Muscle layer of colon (tissue), 2 donors: Measurements from ENCODE around the gene DUSP16.

Source experiments
- H3K27ac ChIP-seq: one replicate; pipeline ENCODE4 v1.7.0; 2013; ENCODE audit warnings: low read depth, mild to moderate bottlenecking, low read length, moderate library complexity
- H3K27me3 ChIP-seq, 2 donors: one replicate each; pipeline ENCODE4 v1.7.0; 2013; ENCODE audit warnings: low read length in 2 of 2, mild to moderate bottlenecking in 2 of 2; ENCODE audit not compliant: insufficient read depth in 2 of 2, control insufficient read depth in 1 of 2
- H3K36me3 ChIP-seq: one replicate; pipeline ENCODE4 v1.7.0; 2013; ENCODE audit warnings: mild to moderate bottlenecking, low read length; ENCODE audit not compliant: insufficient read depth
- H3K4me1 ChIP-seq: one replicate; pipeline ENCODE4 v1.7.0; 2013; ENCODE audit warnings: mild to moderate bottlenecking, low read length; ENCODE audit not compliant: insufficient read depth
- H3K4me3 ChIP-seq, 2 donors: one replicate each; pipeline ENCODE4 v1.7.0; 2013; ENCODE audit warnings: low read length in 2 of 2, low read depth in 1 of 2, mild to moderate bottlenecking in 1 of 2, moderate library complexity in 1 of 2
- H3K9ac ChIP-seq: one replicate; pipeline ENCODE4 v1.7.0; 2013; ENCODE audit warnings: low read length
- H3K9me3 ChIP-seq: one replicate; pipeline ENCODE4 v1.7.0; 2013; ENCODE audit warnings: mild to moderate bottlenecking, low read length
- donor health status: abdominal sarcoma.
- donor health status: Adenocarcinoma of cecum.

DUSP16 gene

GRCh38 chr12:12513416-12514006 lies 49.2 kb downstream of the DUSP16 start:
- Histone ChIP-seq H3K9ac (no peak overlapping the region), H3K4me3 (no peak overlapping the region), H3K27me3 (no peaks in the 10 kb centered on the region), H3K4me1 (peaks cover 7% of the 10 kb centered on the region), H3K9me3 (no peaks in the 10 kb centered on the region), H3K27ac (no peak overlapping the region), H3K36me3 (no peaks in the 10 kb centered on the region)

DNA sequence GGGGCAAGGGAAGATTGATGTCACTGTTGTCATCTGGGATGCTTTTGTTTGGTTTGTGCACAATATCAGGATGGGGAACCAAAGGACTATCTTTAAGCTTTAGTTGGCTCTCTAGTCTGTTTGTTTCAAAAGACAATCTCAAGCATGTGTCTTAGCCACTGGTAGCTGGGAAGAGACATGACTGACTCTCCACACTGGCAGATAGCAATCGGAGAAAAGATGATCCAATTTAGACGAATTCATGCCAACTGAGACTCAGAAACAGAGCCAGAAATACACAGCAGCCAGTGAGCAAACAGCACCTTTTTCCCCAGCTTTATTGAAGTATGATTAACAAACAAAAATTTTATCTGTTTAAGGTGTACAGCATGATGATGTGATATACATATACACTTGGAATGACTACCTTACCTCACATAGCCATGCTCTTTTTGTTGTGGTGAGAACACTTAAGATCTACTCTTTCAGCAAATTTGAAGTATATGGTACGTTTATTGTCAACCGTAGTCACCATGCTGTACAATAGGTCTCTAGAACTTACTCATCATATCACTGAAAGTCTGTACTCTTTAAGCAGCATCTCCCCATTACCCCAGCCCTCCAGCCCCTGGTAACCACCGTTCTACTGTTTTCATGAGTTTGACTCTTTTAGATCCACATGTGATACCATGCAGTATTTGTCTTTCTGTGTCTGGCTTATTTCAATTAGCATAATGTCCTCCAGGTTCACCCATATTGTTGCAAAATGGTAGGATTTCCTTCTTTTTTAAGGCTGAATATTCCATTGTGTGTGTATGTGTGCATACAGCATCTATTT lies 50.6 kb downstream of the DUSP16 start:
- H3K27ac ChIP-seq, result no peak overlapping the region
- H3K9ac ChIP-seq, result no peak overlapping the region
- no peak overlapping the region for H3K4me3 ChIP-seq
- H3K36me3 ChIP-seq, result no peaks in the 10 kb centered on the region
- H3K4me1 ChIP-seq, result peaks cover 10% of the 10 kb centered on the region
- H3K27me3 ChIP-seq, result no peaks in the 10 kb centered on the region
- H3K9me3 ChIP-seq, result no peaks in the 10 kb centered on the region

DNA sequence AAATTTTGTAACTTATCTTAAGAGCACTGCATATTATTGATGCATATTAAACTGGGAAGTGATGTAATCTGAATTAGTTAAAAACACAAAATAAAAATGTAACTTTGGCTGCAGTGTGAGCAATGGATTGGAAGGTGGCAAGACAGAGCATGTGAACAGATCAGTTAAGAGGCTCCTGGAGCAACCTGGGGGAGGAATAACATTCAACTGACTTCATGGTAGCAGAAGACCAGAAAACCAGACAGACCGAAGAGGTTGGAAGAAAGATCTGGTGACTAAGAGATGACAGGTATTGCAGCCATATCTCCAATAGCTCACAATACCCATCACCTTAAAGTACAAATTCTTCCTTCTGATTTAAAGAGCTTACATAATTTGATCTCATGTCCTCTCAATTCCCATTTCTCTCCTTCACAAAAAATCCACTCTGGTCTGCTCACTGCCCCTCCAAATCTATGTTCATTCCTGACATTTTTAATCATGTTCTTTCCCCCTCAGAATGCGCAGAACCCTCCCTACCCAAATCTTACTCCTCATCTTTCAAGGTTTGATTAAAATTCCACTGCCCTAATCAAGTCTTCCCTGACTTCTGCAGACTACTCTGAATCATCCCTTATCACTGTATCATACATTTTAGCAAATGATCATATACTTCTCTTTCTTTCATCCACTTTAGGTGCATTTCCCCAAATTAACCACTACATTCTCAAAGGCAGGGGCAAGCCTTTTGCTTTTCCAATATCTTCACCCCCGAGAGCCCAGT lies 51.5 kb downstream of the DUSP16 start:
- H3K9me3 ChIP-seq, result no peaks in the 10 kb centered on the region
- no peaks in the 10 kb centered on the region for H3K27me3 ChIP-seq
- H3K27ac ChIP-seq, result no peak overlapping the region
- H3K4me1 ChIP-seq, result peaks cover 17% of the 10 kb centered on the region
- no peak overlapping the region for H3K9ac ChIP-seq
- H3K4me3 ChIP-seq, result no peak overlapping the region
- H3K36me3 ChIP-seq, result no peaks in the 10 kb centered on the region

DNA sequence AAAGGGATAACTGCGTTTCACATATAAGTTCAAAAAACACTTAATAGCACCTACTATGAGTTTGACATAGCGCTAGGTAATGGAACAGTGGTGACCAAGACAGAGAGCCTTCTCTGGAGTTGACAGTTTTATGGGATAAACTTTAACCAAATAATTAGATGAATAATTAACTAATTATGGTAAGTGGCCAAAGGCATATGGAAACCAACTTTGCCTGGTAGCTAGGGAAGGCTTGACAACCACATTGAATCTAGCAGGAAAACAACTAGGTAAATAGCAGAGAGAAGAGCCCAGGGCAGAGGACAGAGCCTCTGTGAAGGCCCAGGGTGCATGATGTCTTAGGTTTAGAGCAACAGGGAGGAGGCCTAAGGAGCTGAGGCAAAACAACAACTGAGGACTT lies 52.1 kb downstream of the DUSP16 start:
- Histone ChIP-seq H3K27ac (no peak overlapping the region), H3K9ac (no peak overlapping the region), H3K4me1 (peaks cover 23% of the 10 kb centered on the region), H3K36me3 (no peaks in the 10 kb centered on the region), H3K4me3 (no peak overlapping the region), H3K27me3 (no peaks in the 10 kb centered on the region), H3K9me3 (no peaks in the 10 kb centered on the region)

GRCh38 chr12:12510141-12510540 lies 52.5 kb downstream of the DUSP16 start:
- H3K4me3 ChIP-seq, result no peak overlapping the region
- H3K4me1 ChIP-seq, result peaks cover 27% of the 10 kb centered on the region
- H3K36me3 ChIP-seq, result no peaks in the 10 kb centered on the region
- no peaks in the 10 kb centered on the region for H3K9me3 ChIP-seq
- no peak overlapping the region for H3K27ac ChIP-seq
- H3K27me3 ChIP-seq, result no peaks in the 10 kb centered on the region
- no peak overlapping the region for H3K9ac ChIP-seq

GRCh38 chr12:12508612-12509011 lies 54.1 kb downstream of the DUSP16 start:
- no peaks in the 10 kb centered on the region for H3K9me3 ChIP-seq
- no peak overlapping the region for H3K4me3 ChIP-seq
- H3K27me3 ChIP-seq, result no peaks in the 10 kb centered on the region
- H3K36me3 ChIP-seq, result no peaks in the 10 kb centered on the region
- H3K4me1 ChIP-seq, result peaks cover 25% of the 10 kb centered on the region
- no peak overlapping the region for H3K9ac ChIP-seq
- no peak overlapping the region for H3K27ac ChIP-seq

DNA sequence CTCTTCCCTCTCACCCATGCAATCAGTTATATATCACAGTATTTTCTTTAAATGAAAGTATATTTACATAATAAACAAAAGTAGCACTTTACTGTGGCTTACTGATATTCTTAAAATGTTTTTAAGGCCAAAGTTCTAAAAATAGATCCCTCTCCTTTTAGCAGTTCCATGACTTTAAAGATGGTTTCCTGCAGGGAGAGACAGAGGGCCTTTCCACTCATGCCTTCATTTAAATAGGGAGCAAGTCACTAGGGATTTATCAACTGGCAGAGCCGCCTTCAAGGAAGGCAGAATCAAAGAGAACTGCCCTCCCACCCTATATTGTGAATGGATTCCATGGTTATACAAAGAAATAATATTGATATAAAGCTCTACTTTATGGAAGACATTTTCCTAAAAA lies 55.5 kb downstream of the DUSP16 start:
- no peak overlapping the region for H3K27ac ChIP-seq
- H3K27me3 ChIP-seq, result no peaks in the 10 kb centered on the region
- no peaks in the 10 kb centered on the region for H3K36me3 ChIP-seq
- H3K9me3 ChIP-seq, result no peaks in the 10 kb centered on the region
- no peak overlapping the region for H3K9ac ChIP-seq
- H3K4me1 ChIP-seq, result peaks cover 21% of the 10 kb centered on the region
- H3K4me3 ChIP-seq, result no peak overlapping the region

DNA sequence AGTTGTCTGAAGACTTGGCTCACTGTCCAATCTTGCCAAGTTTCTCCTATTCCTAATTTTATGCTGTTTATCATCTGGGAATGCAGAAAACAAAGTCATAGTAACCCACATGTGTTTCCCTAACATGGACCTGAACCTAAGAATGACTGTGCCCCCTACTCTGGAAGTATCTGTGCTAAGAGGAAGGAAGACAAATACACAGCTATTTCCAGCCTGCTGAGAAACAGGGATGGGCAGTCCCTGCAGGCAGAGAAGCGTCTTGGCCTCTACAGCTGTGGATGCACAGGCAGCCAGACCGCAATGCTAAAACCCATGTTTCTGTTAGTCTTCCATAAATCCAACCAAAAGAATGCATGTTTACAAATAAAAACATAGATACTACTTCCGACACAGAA lies 56.2 kb downstream of the DUSP16 start:
- Histone ChIP-seq H3K27me3 (no peaks in the 10 kb centered on the region), H3K27ac (no peak overlapping the region), H3K36me3 (no peaks in the 10 kb centered on the region)

GRCh38 chr12:12505544-12506495 lies 56.8 kb downstream of the DUSP16 start:
- peak overlapping the region; percentile 3 for H3K9ac ChIP-seq
- no peaks in the 10 kb centered on the region for H3K9me3 ChIP-seq
- H3K27me3 ChIP-seq, result no peaks in the 10 kb centered on the region
- H3K27ac ChIP-seq, result no peak overlapping the region
- H3K4me3 ChIP-seq, result no peak overlapping the region
- no peaks in the 10 kb centered on the region for H3K36me3 ChIP-seq
- H3K4me1 ChIP-seq, result peaks cover 21% of the 10 kb centered on the region

More for the DNA sequence above, 56.2 kb downstream of the DUSP16 start:
- no peaks in the 10 kb centered on the region for H3K9me3 ChIP-seq
- peaks cover 21% of the 10 kb centered on the region for H3K4me1 ChIP-seq
- H3K4me3 ChIP-seq, result no peak overlapping the region
- no peak overlapping the region for H3K9ac ChIP-seq

GRCh38 chr12:12503384-12504078 lies 59.1 kb downstream of the DUSP16 start:
- Histone ChIP-seq H3K4me1 (peaks cover 21% of the 10 kb centered on the region), H3K4me3 (no peak overlapping the region), H3K27ac (no peak overlapping the region), H3K9ac (no peak overlapping the region), H3K9me3 (no peaks in the 10 kb centered on the region), H3K36me3 (no peaks in the 10 kb centered on the region), H3K27me3 (no peaks in the 10 kb centered on the region)
